ENCODE results near the gene CNEP1R1.

GRCh38 chr16:49978569-49979326, 46.3 kb upstream of the CNEP1R1 start:
- TF ChIP-seq CTCF (IDR thresholded peaks at IDR 0.05) (no peak), POLR2A (IDR thresholded peaks at IDR 0.05) (no peak)

Data from esophagus squamous epithelium (tissue), 4 donors.